Astrocyte of the cerebellum (primary cell): ENCODE results near the gene LPIN3.
A peak's percentile ranks its signal among the peaks of the same experiment; 100 is the strongest.

Source experiments
- DNase-seq: peaks from one replicate; pipeline ENCODE4 v3.0.0-alpha.2; 2011; ENCODE audit warnings: low read depth
- H3K4me3 ChIP-seq: 2 replicates; pipeline ENCODE4 v1.5.1; 2011; ENCODE audit warnings: mild to moderate bottlenecking, low read depth, low read length, moderate library complexity
- in situ Hi-C: cut with HindIII; loops from 2 replicates; pipeline ENCODE4 v1.10.0; 2017; ENCODE audit warnings: low sequenced_read_pairs
- TF ChIP-seq, protein P1 (sequence below): IDR thresholded peaks from 2 replicates; pipeline ENCODE4 v1.5.1; 2012; ENCODE audit warnings: low read length, low read depth, moderate library complexity, mild to moderate bottlenecking; ENCODE audit errors: missing control alignments

Gene LPIN3

DNA sequence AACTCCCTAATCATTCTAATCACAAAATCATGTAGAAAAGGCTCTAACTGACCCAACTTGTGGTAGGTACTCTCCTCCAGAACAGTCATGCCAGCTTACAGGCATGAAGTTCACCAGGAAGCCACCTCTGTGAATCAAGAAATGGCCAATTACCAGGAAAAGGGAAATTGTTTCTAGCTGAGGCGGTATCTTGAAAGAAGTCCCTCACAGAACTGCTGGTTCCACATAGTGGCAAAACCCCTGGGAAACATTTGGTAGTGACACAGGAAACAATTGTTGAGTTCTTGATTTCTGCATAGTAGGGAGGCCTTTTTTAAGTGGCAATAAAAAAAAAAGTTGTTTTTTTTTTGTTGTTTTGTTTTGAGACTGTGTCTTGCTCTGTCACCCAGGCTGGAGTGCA is 19.6 kb upstream of the LPIN3 start:
- no peak overlapping the region for H3K4me3 ChIP-seq
- TF ChIP-seq, protein P1, sequence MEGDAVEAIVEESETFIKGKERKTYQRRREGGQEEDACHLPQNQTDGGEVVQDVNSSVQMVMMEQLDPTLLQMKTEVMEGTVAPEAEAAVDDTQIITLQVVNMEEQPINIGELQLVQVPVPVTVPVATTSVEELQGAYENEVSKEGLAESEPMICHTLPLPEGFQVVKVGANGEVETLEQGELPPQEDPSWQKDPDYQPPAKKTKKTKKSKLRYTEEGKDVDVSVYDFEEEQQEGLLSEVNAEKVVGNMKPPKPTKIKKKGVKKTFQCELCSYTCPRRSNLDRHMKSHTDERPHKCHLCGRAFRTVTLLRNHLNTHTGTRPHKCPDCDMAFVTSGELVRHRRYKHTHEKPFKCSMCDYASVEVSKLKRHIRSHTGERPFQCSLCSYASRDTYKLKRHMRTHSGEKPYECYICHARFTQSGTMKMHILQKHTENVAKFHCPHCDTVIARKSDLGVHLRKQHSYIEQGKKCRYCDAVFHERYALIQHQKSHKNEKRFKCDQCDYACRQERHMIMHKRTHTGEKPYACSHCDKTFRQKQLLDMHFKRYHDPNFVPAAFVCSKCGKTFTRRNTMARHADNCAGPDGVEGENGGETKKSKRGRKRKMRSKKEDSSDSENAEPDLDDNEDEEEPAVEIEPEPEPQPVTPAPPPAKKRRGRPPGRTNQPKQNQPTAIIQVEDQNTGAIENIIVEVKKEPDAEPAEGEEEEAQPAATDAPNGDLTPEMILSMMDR: no peak
- in situ Hi-C loops: no loop called here
- no peak for DNase-seq

DNA sequence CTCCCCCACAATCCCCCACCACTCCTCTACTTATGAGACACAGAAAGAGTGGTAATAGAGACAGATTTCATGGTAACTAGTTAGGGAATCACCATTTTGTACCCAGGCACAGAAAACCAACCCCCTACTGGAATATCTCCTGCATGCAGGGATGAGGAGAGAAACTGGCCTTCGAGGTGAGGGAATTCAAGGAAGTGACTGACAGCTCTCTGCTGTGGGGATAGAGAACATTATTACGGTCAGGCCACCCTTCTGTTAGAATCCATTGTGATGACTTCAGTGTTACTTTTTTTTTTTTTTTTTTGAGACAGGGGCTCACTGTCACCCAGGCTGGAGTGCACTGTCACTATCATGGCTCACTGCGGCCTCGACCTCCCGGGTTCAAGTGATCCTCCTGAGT is 13.4 kb upstream of the LPIN3 start:
- in situ Hi-C loops: no loop called here
- H3K4me3 ChIP-seq: no peak overlapping the region
- TF ChIP-seq, protein P1: no peak
- no peak for DNase-seq

DNA sequence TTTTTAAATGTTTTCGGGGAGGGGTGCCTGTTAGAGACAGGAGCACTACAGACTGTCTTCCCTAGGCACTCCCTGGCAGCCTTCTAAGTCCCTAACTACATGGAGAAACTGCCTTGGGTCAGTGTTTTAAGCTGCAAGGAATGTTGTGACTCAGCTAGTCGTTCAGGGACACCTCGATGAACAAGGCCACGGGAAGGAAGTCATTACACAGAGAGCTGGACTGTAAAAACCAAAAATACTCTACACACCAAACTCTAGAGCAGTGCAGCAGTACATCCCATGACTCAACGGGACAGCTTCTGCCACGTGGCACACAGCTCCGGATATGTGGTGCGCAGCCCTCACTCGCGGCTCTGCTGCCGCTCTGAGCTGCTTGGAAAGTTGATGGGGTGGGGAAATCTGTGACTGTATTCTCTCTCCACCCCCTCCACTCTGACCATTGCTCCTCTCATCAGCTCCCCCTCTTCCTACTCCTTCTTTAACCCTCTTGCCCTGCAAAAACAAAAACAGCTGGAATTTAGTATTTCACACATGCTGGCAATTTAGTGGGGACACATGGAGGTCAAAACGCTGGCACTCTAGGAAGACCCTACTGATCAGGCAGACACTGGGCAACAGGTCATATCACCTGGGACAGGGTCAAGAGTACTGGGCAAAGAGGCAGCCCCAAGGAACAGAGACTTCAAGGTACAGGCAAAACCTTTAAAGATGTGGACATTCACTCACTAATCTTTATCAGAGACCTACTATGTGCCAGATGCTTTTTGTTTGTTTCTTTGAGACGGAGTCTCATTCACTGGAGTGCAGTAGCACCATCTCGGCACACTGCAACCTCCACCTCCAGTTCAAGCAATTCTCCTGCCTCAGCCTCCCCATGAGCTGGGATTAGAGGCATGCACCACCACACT is 10.9 kb upstream of the LPIN3 start:
- DNase-seq: peak; percentile 73
- TF ChIP-seq, protein P1: no peak
- in situ Hi-C loops: no loop called here
- no peak overlapping the region for H3K4me3 ChIP-seq

DNA sequence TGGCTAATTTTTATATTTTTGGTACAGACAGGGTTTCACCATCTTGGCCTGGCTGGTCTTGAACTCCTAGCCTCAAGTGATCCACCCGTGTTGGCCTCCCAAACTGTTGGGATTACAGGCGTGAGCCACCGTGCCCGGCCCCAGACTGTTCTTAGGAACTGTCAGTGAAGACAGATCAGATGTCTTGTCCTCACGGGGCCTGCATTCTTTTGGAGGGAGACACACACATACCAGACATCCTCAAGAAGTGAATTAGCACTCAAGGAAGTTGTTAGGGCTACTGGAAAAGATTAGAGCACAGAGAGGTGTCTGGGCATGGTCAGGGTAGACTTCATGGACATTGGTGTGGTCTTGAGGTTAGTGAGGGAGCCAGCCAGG is 10.3 kb upstream of the LPIN3 start:
- DNase-seq: no peak
- in situ Hi-C loops: no loop called here
- TF ChIP-seq, protein P1: no peak
- H3K4me3 ChIP-seq: no peak overlapping the region

DNA sequence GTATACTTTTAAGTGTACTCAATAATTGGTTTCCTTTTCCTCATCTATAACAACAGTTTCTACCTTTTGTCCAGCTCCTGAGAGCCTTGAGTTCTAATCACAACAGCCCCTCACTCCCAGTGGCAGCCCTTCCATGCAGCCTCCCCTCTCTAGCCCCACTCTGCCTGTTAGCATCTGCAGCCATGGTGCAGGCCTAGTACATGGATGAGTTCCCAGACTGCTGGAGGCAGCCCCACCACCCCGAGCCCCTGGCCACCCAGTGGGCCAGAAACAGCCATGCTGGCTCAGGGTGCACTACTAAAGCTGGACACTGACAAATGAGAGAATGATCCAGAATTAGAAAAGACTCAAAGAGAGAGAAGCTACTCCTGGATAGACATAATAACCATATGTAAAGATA is 9.7 kb upstream of the LPIN3 start:
- no peak overlapping the region for H3K4me3 ChIP-seq
- no peak for DNase-seq
- in situ Hi-C loops: no loop called here
- TF ChIP-seq, protein P1: no peak

DNA sequence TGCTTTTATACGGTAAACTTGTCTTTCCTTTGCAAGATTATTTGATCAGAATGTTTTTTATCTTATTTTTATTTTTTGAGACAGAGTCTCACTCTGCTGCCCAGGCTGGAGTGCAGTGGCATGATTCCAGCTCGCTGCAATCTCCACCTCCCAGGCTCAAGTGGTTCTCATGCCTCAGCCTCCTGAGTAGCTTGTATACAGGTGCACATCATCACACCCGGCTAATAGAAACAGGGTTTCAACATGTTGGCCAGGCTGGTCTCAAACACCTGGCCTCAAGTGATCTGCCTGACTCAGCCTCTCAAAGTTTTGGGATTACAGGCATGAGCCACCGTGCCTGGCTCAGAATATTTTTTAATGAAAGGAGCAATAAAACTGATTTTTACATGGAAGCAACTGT is 8.9 kb upstream of the LPIN3 start:
- TF ChIP-seq, protein P1: no peak
- DNase-seq: no peak
- in situ Hi-C loops: no loop called here
- no peak overlapping the region for H3K4me3 ChIP-seq

DNA sequence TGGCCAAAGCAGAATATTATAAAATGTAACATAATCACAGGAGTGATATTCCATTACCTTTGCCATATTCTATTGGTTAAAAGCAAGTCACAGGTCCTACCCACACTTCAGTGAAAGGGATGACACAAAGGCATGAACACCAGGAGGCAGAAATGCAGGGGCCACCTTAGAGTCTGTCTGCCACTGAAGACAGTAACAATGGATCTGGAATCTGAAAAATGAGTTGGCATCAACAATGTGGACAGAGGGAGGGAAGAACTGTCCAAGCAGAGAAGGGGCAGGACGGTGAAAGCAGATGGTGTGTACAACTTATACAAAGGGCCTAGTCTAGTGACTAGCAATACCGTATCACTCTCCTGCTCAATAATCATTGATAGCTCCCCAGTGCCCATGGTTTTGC is 6.6 kb upstream of the LPIN3 start:
- H3K4me3 ChIP-seq: no peak overlapping the region
- TF ChIP-seq, protein P1: no peak
- DNase-seq: no peak
- in situ Hi-C loops: no loop called here
